Pancreas (tissue), 10 donors: ENCODE results near the gene SRPX2. TPM values are rescaled to one million over a fixed set of nuclear protein-coding genes. Genes with fewer than 3 reads are reported as not detected.

Experiments
- ATAC-seq, 4 donors: fragments of 200-7000 bp; cut with Tn5 transposase; one replicate each; pipeline versions ENCODE4 v1.8.0 to v1.9.1; 2020; ENCODE audit warnings: mild to moderate bottlenecking in 4 of 4, moderate library complexity in 4 of 4
- DNase-seq, 6 donors: peaks; one replicate each; pipeline ENCODE4 v3.0.0-alpha.2; 2020
- FAIRE-seq: peaks from 2 replicates; lab custom pipeline; 2012; peaks lifted over from hg19 to GRCh38; lab: Jason Lieb, UNC
- H3K27ac ChIP-seq, 4 donors: fragments of 200-600 bp; sonication (generic); 1 replicate in 3 of 4; 2 replicates in 1 of 4; pipeline versions ENCODE4 v1.5.0 to v1.8.0; 2020
- H3K27me3 ChIP-seq, 4 donors: fragments of 200-600 bp; one replicate each; pipeline ENCODE4 v1.8.0; 2021
- H3K36me3 ChIP-seq, 3 donors: fragments of 200-600 bp; sonication (generic) in 1 of 3; one replicate each; pipeline versions ENCODE4 v1.5.0 to v1.8.0; 2020 to 2021
- H3K4me1 ChIP-seq, 3 donors: fragments of 200-600 bp; one replicate each; pipeline ENCODE4 v1.8.0; 2021
- H3K4me3 ChIP-seq, 4 donors: fragments of 200-600 bp; sonication (generic) in 2 of 4; one replicate each; pipeline versions ENCODE4 v1.5.0 to v1.8.0; 2020 to 2021
- H3K9me3 ChIP-seq, 4 donors: fragments of 200-600 bp; one replicate each; pipeline ENCODE4 v1.8.0; 2021
- CTCF ChIP-seq, 4 donors: fragments of 200-600 bp; sonication (generic) in 3 of 4; IDR thresholded peaks; one replicate each; pipeline versions ENCODE4 v1.5.0 to v1.8.0; 2021; ENCODE audit warnings: antibody characterized with exemption in 4 of 4
- WGBS, 2 donors: extraction: QIAGEN DNeasy Blood & Tissue Kit; methylation state at CpG; one replicate each; pipeline ENCODE4 v1.1.7; 2013; 5-methylcytosine and 5-hydroxymethylcytosine counted together
- intact Hi-C, 3 donors: fragments of 100-400 bp; cut with DNase I; formaldehyde crosslinking; loops; one replicate each; pipeline versions ENCODE4 v1.11.1 to v1.14.2; 2022
- polyA plus RNA-seq, 2 donors: library from polyadenylated mRNA; stranded (reverse); fragments of 200-250 nt; gene quantifications; one replicate each; pipeline ENCODE4 v1.2.3, GENCODE V29; 2013
- total RNA-seq, 6 donors: library from RNA; stranded (reverse); fragmentation: NEBNext Ultra II Directional in 4 of 6; extraction: Animal tissue kit (Norgen Biotek cat#: 25700) in 4 of 6; gene quantifications; one replicate each; pipeline versions ENCODE4 v1.2.1 to v1.2.4, GENCODE V29; 2021 to 2023
- donor health status: healthy with polysubstance abuse.
- donor health status: DM: no; HTN: no; CAD: no; lungs with moderate emphysema.
- donor health status: DM: no; HTN: no; CAD: no.
- donor health status: control.
- donor health status: control.
- donor health status: Bipolar disorder and iron deficiency.
- donor health status: DM: yes; HTN: yes; CAD: no.
- donor health status: DM: no; HTN: no; CAD: no.
- donor health status: DM: no; HTN: no; CAD: no.
- donor health status: DM: yes; HTN: yes; CAD: no.

The SRPX2 gene
- total and polyA plus RNA-seq, 8 donors = 0.98 to 13.1 (median 2.5) TPM

GRCh38 chrX:100696699-100697351 lies 52.8 kb downstream of the SRPX2 start:
- no peak overlapping the region for H3K4me3 ChIP-seq
- H3K36me3 ChIP-seq = no peaks in the 10 kb centered on the region
- TF ChIP-seq CTCF (IDR thresholded peaks at IDR 0.05) = no peak
- 70 to 82% methylated on average over 3 of the region's 3 CpGs for WGBS, 2 donors
- H3K4me1 ChIP-seq = no peaks in the 10 kb centered on the region
- DNase-seq (no peak), FAIRE-seq (no peak), ATAC-seq (no peak)
- H3K9me3 ChIP-seq = no peaks in the 10 kb centered on the region
- intact Hi-C loops = no loop called here
- no peaks in the 10 kb centered on the region for H3K27me3 ChIP-seq
- no peak overlapping the region for H3K27ac ChIP-seq

- H3K9me3 ChIP-seq = no peaks in the 10 kb centered on the region
- FAIRE-seq (no peak), DNase-seq (no peak), ATAC-seq (no peak)
- no peaks in the 10 kb centered on the region for H3K36me3 ChIP-seq
- H3K27me3 ChIP-seq = no peaks in the 10 kb centered on the region
- no peak for TF ChIP-seq CTCF (IDR thresholded peaks at IDR 0.05)
- H3K4me3 ChIP-seq = no peak overlapping the region
- no peaks in the 10 kb centered on the region for H3K4me1 ChIP-seq
- intact Hi-C loops = no loop called here
- H3K27ac ChIP-seq = no peak overlapping the region
Observed at GRCh38 chrX:100698551-100698950, 54.6 kb downstream of the SRPX2 start.

- Histone ChIP-seq H3K4me3 (no peak overlapping the region), H3K27me3 (no peaks in the 10 kb centered on the region), H3K9me3 (no peaks in the 10 kb centered on the region), H3K36me3 (no peaks in the 10 kb centered on the region), H3K27ac (no peak overlapping the region), H3K4me1 (no peaks in the 10 kb centered on the region)
- no peak for FAIRE-seq
- intact Hi-C loops = no loop called here
- no peak for TF ChIP-seq CTCF (IDR thresholded peaks at IDR 0.05)
- DNase-seq = no peak
- 91 to 97% methylated on average over 1 of the region's 1 CpG for WGBS, 2 donors
- no peak for ATAC-seq
Observed at GRCh38 chrX:100700809-100701208, 56.8 kb downstream of the SRPX2 start.

GRCh38 chrX:100704581-100705203 lies 60.7 kb downstream of the SRPX2 start:
- no peak overlapping the region for H3K4me3 ChIP-seq
- WGBS, 2 donors = 54 to 56% methylated on average over 3 of the region's 3 CpGs
- intact Hi-C loops = no loop called here
- no peaks in the 10 kb centered on the region for H3K9me3 ChIP-seq
- no peak overlapping the region for H3K27ac ChIP-seq
- no peak for DNase-seq
- no peaks in the 10 kb centered on the region for H3K36me3 ChIP-seq
- TF ChIP-seq CTCF (IDR thresholded peaks at IDR 0.05) = no peak
- no peak for ATAC-seq
- H3K27me3 ChIP-seq = peaks cover 0 to 3% (median 2%) of the 10 kb centered on the region in 4 donors
- no peaks in the 10 kb centered on the region for H3K4me1 ChIP-seq
- FAIRE-seq = no peak

GRCh38 chrX:100710816-100711215 lies 66.8 kb downstream of the SRPX2 start:
- Histone ChIP-seq H3K27ac (no peak overlapping the region), H3K4me1 (no peaks in the 10 kb centered on the region), H3K9me3 (no peaks in the 10 kb centered on the region), H3K27me3 (peaks cover 0 to 9% (median 2%) of the 10 kb centered on the region in 4 donors), H3K4me3 (no peak overlapping the region), H3K36me3 (no peaks in the 10 kb centered on the region)
- ATAC-seq (no peak), FAIRE-seq (no peak), DNase-seq (no peak)
- intact Hi-C loops = no loop called here
- 41 to 56% methylated on average over 3 of the region's 3 CpGs for WGBS, 2 donors
- TF ChIP-seq CTCF (IDR thresholded peaks at IDR 0.05) = no peak
